ENCODE data around the gene HBS1L. TPM values are rescaled to one million over a fixed set of nuclear protein-coding genes. Genes with fewer than 3 reads are reported as not detected.

HBS1L gene
- total RNA-seq, 1 experiment from 2014 or later, result 89.4 TPM

- Histone ChIP-seq H4K20me1 (ENCODE audit: insufficient read depth) (peaks cover 11% of the 10 kb centered on the region; the same call in 1 of the 2 replicates), H3K4me1 (ENCODE audit: control insufficient read depth in 1 of 2, insufficient read depth in 2 of 2, low read length in 2 of 2) (no peaks in the 10 kb centered on the region), H3K36me3 (ENCODE audit: control insufficient read depth in 1 of 2, insufficient read depth in 2 of 2, low read length in 2 of 2) (peaks cover 6 to 17% of the 10 kb centered on the region in 2 experiments; a peak in 2 of 4 replicates), H2AFZ (ENCODE audit: low read depth, low read length, poor library complexity, severe bottlenecking) (no peak overlapping the region), H3K9me2 (ENCODE audit: insufficient read depth) (no peaks in the 10 kb centered on the region), H3K9ac (ENCODE audit: low read length) (no peak overlapping the region), H3K4me2 (ENCODE audit: low read length) (no peak overlapping the region), H3K27ac (ENCODE audit: low read depth, low read length) (no peak overlapping the region), H3K4me3 (replicated peaks in 1 of 2; ENCODE audit: low read depth in 1 of 2, low read length in 2 of 2) (no peak overlapping the region), H3K9me3 (ENCODE audit: control insufficient read depth in 1 of 2, insufficient read depth in 1 of 2, low read depth in 1 of 2, low read length in 2 of 2) (no peaks in the 10 kb centered on the region), H3K79me2 (ENCODE audit: insufficient read depth, low read length) (peaks cover 70% of the 10 kb centered on the region), H3K27me3 (ENCODE audit: insufficient read depth, low read length) (no peaks in the 10 kb centered on the region)
- RAD21 ChIA-PET (ENCODE audit: low non-redundant PET in 1 of 2, low total read pairs in 2 of 2, uncharacterized antibody in 2 of 2, unreplicated experiment in 2 of 2), result no interaction called here
- no peak for ATAC-seq
- no TSS peak for BruUV-seq (replicated peaks)
- POLR2A ChIA-PET, result no interaction called here
- TF ChIP-seq ZFX (IDR thresholded peaks at IDR 0.05) (no peak), EGR1 (IDR thresholded peaks at IDR 0.05; ENCODE audit: low read depth) (no peak), RAD21 (IDR thresholded peaks at IDR 0.05; ENCODE audit: low read depth) (no peak), ATF3 (IDR thresholded peaks at IDR 0.05) (no peak), MAX (IDR thresholded peaks at IDR 0.05) (no peak)
- DNase-seq (ENCODE audit: low read depth, low spot score), result no peak
- intact Hi-C loops (cut with micrococcal nuclease), result no loop called here
- CTCF ChIA-PET, result no interaction called here
Measured at GRCh38 chr6:135038335-135038734, 16.3 kb downstream of the HBS1L start.

GRCh38 chr6:135037541-135037940 is 17.1 kb downstream of the HBS1L start:
- no peak overlapping the region for H3K4me2 ChIP-seq (ENCODE audit: low read length)
- no peaks in the 10 kb centered on the region for H3K9me3 ChIP-seq (ENCODE audit: control insufficient read depth in 1 of 2, insufficient read depth in 1 of 2, low read depth in 1 of 2, low read length in 2 of 2)
- intact Hi-C loops (cut with micrococcal nuclease), result no loop called here
- no peaks in the 10 kb centered on the region for H3K4me1 ChIP-seq (ENCODE audit: control insufficient read depth in 1 of 2, insufficient read depth in 2 of 2, low read length in 2 of 2)
- H2AFZ ChIP-seq (ENCODE audit: low read depth, low read length, poor library complexity, severe bottlenecking), result no peak overlapping the region
- H3K27ac ChIP-seq (ENCODE audit: low read depth, low read length), result no peak overlapping the region
- BruUV-seq (replicated peaks), result no TSS peak
- ChIA-PET CTCF (no interaction called here), POLR2A (no interaction called here), RAD21 (ENCODE audit: low non-redundant PET in 1 of 2, low total read pairs in 2 of 2, uncharacterized antibody in 2 of 2, unreplicated experiment in 2 of 2) (no interaction called here)
- no peak for TF ChIP-seq CTCF (IDR thresholded peaks at IDR 0.05 in 2 of 3, conservative IDR thresholded peaks at IDR 0.05 in 1 of 3; ENCODE audit: borderline replicate concordance in 1 of 3, insufficient read depth in 1 of 3, low read depth in 2 of 3, low read length in 2 of 3)
- no peak for TF ChIP-seq YY1 (IDR thresholded peaks at IDR 0.05; ENCODE audit: extremely low read depth, insufficient replicate concordance, low read depth, low read length)
- TF ChIP-seq EZH2 (IDR thresholded peaks at IDR 0.05), result no peak
- TF ChIP-seq RAD21 (IDR thresholded peaks at IDR 0.05; ENCODE audit: low read depth), result no peak
- no peak for TF ChIP-seq ELF1 (IDR thresholded peaks at IDR 0.05; ENCODE audit: borderline replicate concordance, low read depth)
- no peak for TF ChIP-seq SP1 (IDR thresholded peaks at IDR 0.05; ENCODE audit: low read depth)
- H3K9me2 ChIP-seq (ENCODE audit: insufficient read depth), result no peaks in the 10 kb centered on the region
- no peak overlapping the region for H3K9ac ChIP-seq (ENCODE audit: low read length)
- peaks cover 66% of the 10 kb centered on the region for H3K79me2 ChIP-seq (ENCODE audit: insufficient read depth, low read length)
- peaks cover 6 to 17% of the 10 kb centered on the region in 2 experiments; a peak in 2 of 4 replicates for H3K36me3 ChIP-seq (ENCODE audit: control insufficient read depth in 1 of 2, insufficient read depth in 2 of 2, low read length in 2 of 2)
- H3K4me3 ChIP-seq (replicated peaks in 1 of 2; ENCODE audit: low read depth in 1 of 2, low read length in 2 of 2), result no peak overlapping the region
- no peaks in the 10 kb centered on the region for H3K27me3 ChIP-seq (ENCODE audit: insufficient read depth, low read length)
- ATAC-seq, result no peak
- no peak for DNase-seq (ENCODE audit: low read depth, low spot score)
- peaks cover 11% of the 10 kb centered on the region; the same call in 1 of the 2 replicates for H4K20me1 ChIP-seq (ENCODE audit: insufficient read depth)
